Activated CD4-positive, alpha-beta T cell treated with anti-CD3 and anti-CD28 coated beads for 24 hours (primary cell): ENCODE data around the gene CHD5.

Source experiments
- DNase-seq, 2 donors: peaks; one replicate each; pipeline ENCODE4 v3.0.0-alpha.2; 2020; ENCODE audit warnings: low read depth in 2 of 2

Gene CHD5

DNA sequence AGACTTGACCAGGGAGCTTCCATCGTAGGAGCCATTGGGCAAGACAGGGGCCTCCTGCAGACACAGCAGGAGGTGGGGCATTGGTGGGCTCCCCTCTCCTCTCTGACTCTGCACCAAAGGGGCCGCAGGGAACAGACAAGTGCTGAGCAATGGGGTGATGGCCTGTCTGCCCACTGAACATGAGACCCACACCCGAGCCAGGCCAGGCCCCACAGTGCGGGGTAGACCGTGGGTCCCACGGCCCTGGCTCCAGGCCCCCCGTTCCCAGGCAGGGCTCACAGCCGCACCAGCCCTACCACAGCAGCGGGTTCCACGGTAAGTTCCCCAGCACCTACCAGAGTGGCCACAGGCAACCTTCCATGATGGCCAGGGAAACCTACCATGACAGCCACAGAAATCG lies 45.9 kb downstream of the CHD5 start:
- DNase-seq = no peak

DNA sequence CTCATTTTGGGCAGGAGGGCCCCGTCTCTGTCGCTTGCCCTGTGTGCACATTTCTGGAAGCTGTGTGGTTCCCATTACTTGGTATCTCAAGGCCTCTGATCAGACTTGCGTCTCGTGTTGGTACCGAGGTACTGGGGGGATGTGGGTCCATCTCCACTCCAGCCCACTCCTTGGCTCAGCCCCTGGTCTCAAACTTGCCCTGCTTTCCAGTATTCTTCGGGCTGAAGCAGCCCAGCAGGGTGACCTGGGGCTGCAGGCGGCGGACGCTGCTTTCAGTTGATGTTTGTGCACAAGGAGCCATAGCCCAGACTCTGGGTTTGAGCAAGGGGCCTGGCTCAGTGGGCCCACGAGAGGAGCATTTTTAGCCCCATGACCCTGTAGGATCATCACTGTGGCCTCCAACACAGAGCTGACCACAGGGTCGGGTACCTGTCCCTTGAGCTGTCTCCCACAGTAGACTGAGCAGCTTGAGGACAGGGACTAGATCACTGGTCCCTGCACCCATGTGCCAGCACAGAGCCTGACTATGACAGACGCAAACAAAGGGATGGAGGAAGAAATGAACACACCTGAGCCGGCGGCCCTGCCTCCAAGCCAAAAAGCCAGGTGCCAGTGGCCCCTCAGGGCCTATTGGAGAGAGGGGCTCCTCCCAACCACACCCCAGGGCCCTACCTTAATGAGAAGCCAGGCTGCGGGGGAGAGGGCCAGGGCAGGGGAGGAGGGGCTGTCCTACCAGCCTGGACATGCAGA lies 46.8 kb downstream of the CHD5 start:
- no peak for DNase-seq

DNA sequence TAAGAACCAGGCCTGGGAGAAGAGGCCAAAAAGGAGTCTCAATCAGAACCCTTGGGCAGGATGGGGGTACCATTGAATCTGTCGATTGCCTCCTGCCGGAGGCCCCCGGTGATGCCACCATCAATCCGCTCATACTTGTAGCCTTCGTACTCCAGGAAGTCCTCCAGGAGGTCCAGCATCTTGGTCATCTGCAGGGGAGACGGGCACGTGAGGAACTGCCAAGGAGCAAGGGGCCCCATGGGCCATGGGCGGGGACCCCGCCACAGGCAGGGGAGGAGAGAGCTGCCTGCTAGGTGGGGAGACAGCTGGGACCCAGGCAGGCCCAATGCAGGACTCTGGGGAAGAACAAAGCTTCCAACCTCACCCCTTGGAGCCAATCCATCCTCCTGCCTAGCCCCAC lies 48.6 kb downstream of the CHD5 start:
- no peak for DNase-seq

DNA sequence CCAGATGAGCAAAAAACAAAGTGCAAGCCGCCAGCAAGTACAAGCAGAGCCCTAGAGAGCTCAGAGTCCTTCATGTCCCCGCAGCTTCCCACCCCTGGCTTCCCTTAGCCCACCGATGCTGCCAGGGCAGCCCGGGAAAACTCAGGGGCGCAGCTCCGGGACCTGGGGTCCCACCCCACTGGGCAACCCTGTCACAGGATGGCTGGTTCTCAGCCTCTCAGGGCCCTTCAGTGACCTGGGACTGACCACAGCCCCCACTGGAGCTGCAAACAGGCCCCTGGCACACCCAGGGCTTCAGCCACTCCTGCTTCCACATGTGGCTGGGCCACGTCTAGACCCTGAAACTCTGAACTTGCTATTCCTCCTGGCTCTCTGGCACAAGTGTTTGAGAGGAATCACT lies 49.5 kb downstream of the CHD5 start:
- no peak for DNase-seq

DNA sequence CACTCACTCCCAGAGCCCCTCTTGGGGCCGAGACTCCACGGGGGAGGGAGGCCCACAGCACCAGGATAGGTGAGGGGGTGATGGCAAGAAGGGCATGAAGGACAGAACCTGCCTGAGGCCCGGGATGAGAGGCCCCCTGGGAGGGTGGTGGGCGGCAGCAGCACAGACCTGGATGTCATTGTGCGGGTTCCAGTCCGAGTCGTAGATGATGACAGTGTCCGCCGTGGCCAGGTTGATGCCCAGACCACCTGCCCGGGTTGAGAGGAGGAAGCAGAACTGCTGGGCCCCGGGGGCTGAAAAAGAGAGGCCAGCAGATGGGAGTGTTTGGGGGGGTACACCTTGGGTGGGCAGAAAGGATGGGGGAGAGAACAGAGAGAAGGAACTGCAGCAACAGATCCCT lies 50.1 kb downstream of the CHD5 start:
- DNase-seq = no peak

DNA sequence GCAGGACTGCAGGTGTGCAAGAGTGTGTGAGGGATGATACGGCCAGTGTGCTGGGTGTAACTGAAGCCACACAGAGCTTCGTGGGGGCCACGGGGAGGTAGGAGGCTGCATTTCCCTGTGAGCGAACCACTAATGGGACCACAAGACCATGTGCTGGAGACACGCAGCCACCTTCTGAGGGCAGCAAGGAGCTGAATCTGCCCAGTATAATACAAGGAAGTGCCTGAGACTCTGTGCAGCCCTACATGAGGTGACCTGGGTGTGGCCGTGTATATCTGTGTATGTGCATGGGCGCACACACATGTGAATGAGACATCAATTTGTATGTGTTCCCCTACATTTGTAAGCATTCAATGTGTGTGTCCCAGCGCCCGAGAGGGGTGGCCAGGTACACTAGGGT lies 50.8 kb downstream of the CHD5 start:
- no peak for DNase-seq

DNA sequence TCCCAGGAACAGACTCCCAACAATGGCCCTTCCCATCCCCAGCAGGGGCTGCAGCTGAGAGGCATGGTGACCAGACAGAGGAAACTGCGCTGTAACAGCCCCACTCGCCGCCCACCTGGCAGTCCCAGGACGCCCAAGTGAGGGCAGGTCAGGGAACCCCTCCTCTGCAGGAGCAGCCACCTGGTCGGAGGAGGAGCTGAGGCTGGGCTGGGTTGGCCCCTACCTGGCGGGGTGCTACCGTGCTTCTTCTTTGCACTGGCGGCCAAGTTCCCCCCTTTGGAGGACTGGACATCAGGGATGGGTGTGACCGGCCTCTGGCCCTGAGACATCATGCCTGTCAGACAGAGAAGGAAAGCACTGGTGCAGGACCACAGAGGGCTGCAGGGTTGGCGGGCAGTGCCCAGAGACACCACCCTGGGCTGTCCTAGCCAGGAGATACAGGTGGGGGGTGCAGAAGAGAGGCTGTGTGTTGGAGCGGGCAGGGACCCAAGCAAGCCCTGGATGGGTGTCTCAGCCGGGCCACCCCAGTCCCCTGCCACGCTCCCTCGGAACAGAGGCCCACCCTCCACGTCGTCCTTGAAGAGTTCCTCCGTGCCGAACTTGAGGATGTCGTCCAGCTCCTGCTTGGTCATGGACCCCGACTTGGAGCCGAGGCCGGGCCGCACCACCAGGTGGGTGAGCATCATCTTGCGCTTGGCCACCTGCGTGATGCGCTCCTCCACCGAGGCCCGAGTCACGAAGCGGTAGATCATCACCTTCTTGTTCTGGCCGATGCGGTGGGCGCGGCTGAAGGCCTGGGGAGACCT lies 51.6 kb downstream of the CHD5 start:
- DNase-seq = no peak

DNA sequence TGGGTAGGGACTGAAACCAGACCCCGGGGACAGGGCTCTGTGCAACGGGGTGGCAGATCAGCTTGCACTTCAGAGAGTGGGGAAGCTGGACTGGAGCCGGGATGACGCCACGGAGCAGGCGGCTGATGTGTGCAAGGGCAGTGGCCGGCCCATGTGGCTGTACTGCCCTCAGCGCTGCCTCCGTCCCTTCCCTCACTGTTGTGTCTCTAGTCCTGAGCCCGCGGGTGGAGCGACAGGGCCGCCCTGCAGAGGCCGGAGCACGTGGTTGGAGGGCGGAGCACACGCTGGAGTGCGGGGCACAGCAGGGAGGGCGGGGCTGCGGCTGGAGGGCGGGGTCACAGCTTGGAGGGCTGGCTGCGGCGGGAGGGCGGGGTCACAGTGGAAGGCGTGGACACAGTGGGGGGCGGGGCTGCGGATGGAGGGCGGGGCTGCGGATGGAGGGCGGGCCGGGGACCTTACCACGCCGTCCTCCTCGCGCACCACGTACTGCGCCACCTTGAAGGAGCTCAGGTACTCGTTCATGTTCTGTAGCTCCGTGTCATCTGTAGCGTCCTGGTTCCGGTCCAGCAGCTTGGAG lies 52.4 kb downstream of the CHD5 start:
- DNase-seq = peak; percentile 60 to 73

DNA sequence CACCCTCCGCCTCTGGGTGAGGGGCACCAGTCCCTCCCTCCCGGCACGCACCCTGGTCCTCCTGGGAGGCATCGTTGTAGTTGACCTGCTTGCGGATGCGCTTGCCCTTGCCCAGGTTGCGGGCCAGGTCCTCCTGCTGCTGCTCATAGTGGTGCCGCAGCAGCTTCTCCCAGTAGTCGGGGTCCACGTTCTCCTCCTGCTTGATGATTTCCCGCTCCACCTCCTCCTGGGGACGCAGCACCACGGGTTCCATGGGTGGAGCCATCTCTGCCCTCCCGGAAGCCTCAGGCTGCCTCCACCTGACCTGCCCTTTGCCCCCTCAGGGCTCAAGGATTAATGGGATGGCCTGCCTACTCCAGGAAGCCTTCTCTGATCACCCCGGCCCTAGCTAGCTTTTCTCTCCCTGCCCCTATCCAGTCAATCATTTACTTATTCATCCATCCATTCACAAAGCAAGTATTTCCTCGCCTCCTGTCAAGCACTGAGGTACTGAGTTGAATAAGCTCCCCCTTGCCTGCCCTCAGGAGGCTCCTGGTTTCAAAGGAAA lies 53.5 kb downstream of the CHD5 start:
- no peak for DNase-seq

DNA sequence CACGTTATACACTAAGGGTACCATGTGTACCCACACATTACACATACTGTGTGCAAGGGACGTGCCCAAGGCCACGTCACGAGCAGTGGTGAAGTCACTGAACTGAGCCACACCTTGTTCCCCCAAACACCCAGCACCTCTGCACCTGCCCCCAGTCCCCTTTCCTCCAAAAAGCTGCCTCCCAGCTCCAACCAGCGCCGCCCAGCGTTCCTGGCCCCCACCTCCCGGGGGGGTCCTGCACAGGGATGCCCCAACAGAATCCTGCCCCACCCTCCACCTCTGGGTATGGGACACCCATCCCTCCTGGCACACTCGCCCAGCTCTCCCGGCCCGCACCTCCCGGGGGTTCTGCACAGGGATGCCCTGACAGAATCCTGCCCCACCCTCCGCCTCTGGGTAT lies 54.1 kb downstream of the CHD5 start:
- no peak for DNase-seq

DNA sequence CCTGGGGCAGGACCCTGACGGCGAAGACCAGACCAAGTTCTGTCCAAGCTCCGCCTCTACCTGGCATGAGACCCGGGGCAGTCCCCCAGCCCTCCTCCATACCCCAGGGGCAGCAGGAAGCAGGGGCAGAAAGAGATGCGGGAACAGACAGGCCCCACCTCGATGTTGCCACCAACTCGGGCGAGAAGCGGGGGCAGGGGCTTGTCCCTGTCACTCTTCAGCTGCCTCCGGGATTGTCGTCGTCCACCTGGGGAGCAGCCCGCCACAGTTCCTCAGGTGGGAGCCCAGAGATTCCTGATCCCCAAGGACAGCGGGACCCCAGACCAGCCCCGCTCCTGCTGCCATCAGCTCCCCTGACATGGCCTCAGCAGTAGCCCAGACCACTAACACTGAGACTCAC lies 54.8 kb downstream of the CHD5 start:
- DNase-seq = no peak

DNA sequence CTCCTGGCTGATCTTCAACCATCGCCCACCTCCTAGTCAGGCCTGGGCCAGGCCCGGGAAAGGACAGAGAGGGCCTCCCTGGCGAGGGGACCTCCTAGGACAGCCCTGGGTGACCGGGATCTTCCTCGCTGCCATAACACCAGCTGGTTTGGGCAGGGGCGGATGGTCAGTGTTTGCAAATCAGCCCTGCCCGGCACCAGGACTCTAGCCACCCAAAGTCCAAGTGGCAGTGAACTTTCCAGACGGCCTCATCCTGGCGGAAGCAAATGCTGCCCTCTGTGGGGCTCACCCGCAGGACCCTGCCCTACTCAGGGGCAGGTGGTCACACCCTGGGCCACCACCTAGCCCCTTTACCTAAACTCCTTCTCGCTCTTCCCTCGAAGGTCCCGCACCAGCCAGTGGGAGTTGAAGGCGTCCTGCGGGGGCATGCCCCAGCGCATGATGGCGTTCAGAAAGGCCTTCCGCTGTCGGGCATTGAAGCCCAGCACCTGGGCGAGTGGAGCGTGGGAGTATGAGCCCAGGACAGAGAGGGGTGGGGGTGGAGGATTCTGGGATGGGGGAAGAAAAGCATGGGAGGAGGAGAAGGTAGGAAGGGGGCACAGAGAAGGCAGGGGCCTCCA lies 55.3 kb downstream of the CHD5 start:
- DNase-seq = no peak

DNA sequence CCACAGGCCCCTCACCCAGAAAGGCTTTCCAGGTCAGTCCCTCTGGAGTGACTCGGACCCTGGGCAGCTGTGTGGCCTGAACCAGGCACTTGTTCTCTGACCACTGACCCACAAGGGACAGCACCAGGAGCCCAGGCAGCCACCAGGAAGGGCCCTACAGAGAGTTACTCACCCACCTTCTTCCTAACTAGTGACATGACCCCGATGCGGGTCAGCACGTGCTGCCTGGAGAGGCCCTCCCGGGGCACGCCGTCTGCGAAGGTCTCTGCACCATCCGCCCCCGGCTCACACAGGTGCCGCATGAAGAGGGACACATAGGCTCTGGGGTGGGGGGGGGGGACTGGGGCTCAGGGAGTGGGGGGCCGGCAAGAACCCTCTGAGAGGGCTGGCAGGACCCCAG lies 55.8 kb downstream of the CHD5 start:
- no peak for DNase-seq

DNA sequence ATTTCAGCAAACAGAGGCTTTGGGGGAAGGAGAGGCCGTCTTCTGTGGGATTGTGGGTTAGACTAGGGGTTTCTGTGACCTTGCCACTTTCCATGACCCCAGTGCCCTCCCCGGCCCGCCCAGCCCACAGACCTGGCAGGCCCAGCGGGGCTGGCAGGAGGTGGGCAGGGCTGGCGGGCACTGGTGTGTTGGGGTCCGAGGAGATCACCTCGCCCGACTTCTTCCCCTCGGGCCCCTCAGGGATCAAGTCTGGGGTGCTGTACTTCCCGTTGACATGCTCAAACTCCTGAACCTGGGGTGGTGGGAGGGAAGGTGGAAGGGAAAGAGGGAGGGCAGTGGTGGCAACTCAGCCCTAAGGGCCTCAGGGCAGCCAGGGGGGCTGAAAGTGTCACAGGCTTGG lies 56.3 kb downstream of the CHD5 start:
- no peak for DNase-seq

DNA sequence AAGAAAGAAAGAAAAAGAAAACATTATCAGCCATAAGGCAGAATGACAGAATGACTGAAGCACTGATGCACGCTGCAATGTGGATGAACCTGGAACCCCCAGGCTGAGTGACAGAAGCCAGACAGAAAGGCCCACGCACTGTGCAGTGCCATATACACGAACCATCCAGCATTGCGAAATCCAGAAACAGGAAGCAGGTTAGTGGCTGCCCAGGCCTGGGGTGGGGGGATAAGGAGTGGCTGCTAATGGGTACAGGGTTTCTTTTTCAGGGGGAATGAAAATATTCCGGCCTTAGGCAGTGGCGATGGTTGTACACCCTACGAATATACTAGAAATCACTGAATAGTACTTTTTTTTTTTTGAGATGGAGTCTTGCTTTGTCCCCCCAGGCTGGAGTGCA lies 57.0 kb downstream of the CHD5 start:
- DNase-seq = no peak

DNA sequence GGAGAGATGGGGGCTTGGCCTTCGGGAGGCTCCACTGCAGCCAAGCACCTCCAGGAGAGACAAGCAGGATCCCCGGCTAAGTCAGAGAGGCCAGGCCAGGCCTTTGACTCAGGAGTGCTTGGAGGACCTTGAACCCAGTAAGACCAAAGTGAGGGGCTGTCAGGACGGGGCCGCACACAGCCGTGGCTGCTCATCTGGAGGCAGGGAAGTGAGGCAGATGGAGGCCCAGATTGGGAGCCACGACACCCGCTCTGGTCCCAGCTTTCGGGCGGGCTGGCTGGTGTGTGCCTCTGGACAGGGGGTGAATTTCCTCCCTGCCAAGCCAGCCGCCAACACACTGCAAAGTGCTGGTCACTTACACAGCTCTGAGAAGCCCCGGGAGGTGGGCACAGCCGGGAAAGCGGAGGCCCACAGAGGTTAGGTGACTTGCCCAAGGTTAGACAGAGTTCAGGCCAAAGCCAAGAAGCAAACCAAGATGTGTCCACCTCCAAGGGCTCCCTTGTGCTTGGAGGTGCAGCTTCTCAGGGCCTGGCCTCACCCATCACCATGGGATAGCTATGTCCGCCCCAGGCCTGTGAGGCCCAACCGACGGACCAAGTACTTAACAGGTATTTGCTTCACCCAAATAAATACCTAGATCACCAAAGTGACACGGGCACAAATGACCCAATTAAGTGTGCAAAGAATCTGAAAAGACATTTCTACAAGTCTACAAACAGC lies 58.3 kb downstream of the CHD5 start:
- DNase-seq = no peak

DNA sequence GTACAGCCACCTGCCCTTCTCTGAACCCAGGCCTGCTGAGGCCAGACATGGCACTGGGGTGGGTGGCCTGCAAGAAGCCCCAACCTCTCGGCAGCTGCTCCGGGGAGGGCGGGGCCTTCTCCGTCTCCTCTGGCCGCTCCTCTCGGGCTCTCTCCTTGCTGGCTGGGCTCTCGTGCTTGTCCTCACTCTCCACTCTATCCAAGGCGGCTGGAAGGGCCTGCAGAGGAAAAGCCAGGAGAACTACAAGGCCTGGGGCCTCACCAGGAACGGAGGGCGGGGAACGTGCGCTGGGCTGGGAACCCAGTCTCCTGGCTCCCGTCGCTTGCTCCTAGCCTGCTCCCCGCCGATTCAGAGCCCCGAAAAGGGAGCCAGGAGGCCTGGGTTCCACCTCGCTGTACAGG lies 59.1 kb downstream of the CHD5 start:
- no peak for DNase-seq

DNA sequence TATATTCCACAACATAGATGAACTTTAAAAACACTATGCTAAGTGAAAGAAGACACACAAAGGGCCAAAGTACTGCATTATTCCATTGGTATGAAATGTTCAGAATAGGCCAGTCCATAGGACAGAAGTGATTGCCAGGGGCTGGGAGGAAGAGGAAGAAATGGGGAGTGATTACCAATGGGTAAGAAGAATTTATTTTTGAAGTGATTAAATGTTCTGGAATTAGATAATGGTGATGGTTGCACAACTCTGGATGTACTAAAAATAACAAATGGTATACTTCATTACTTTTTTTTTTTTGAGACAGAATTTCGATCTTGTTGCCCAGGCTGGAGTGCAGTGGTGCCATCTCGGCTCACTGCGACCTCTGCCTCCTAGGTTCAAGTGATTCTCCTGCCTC lies 61.7 kb downstream of the CHD5 start:
- no peak for DNase-seq

DNA sequence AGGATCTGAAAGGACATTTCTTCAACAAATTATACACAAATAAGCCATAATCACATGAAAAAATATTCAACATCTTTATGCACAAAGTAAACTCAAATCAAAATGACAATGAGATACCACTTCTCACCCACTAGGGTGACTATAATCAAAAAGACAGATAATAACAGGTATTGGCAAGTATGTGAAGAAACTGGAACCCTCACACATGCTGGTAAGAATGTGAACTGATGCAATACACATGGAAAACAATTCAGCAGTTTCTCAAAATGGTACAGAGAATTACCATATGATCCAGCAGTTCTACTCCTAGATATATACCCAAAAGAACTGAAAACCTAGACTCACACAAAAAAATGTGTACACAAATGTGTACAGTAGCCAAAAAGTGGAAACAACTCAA lies 62.5 kb downstream of the CHD5 start:
- no peak for DNase-seq

DNA sequence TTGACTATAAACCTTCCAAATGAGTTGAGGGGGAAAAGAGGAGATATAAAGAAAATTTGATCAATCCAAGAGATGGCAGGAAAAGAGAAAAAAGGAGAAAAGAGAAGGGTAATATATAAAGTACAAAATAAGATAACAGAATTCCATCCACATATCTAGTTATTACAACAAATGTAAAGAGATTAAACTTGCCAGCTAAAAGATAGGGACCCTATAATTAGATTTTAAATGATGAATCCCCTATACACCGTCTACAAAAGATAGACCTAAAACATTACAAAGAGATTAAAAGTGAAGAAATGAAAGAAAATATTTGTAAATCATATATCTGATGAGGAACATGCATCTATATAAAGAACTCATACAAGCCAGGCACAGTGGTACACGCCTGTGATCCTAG lies 63.1 kb downstream of the CHD5 start:
- DNase-seq = no peak

DNA sequence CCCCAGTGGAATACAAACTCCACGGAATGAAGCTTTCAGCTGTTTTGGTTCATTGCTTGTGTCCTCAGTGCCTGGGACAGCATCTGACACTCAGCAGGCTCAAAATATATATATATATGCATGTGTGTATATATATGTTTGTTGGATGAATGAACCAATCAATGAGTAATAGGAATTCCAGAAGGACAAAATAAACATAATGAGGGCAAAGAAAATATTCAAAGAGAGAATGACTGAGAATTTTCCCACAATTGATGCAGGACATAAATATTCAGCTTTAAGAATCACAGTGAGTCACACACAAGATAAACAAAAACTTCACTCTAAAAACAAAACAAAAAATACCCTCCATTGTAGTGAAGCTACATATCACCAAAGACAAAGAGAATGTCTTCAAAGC lies 64.0 kb downstream of the CHD5 start:
- DNase-seq = no peak

DNA sequence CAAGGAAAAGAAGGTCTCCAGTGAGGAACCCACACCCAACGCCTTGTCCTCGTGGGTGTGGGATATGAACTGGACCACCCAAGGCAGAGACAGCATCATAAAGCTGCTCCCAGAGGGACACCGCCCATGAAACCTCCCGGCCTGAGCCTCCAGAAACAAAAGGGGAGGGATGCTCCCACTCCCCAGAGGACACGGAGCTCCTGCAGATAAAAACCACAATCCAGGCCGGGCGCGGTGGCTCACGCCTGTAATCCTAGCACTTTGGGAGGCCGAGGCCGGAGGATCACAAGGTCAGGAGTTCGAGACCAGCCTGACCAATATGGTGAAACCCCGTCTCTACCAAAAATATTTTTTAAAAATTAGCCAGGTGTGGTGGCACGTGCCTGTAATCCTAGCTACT lies 66.4 kb downstream of the CHD5 start:
- DNase-seq = no peak
